Stimulated activated CD8-positive, alpha-beta memory T cell treated with anti-CD3 and anti-CD28 coated beads, Interleukin-7, amount 100 ng/mL, for 1 hour (primary cell): ENCODE results near the gene SBF2.

Experiments
- DNase-seq, 2 donors: peaks; one replicate each; pipeline ENCODE4 v3.0.0-alpha.2; 2020; ENCODE audit warnings: low read depth in 2 of 2

SBF2 gene

GRCh38 chr11:10317776-10318526 lies 23.9 kb upstream of the SBF2 start:
- no peak for DNase-seq

- DNase-seq: no peak
These were observed 23.2 kb upstream of the SBF2 start for GRCh38 chr11:10317151-10317755.

GRCh38 chr11:10315083-10315482 lies 21.1 kb upstream of the SBF2 start:
- no peak for DNase-seq

DNA sequence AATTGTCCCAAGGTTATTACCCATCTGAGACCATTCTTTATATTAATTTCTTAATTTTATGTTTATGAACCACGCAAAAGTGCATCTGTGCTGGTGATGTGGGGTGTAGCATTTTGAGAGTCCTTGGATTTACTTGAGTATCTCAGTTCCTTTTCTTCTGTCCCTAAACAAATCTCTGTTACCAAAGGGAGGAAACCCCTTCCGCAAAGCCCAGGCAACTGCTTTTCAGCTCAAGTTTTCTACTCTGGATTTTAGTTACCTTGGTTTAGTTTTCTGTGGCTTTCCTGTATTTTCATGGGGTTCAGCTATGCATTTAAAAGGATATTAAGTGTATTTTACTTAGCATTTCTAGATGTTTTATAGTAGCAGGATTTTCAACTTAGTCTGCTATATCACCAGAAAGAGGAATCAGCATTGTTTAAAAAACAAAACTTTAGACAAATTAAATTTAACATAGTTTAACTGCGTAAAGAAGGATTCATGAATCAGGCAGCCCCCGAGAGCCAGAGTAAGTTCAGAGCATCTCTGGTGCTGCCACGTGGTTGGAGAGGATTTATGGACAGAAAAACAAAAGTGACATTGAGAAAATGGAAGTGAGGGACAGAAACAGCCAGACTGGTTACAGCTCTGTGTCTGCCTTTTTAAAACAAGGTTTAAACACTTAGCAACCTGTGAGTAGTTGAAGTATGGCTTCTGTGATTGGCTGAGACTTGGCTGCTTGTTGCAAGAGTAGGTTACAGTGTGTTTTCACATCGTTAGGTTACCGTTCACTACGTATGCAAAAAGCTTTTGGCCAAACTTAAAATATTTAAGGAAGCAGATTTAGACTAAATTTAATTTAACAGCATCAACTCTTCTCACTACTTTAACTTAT lies 20.4 kb upstream of the SBF2 start:
- DNase-seq: no peak

- no peak for DNase-seq
These were observed 17.8 kb upstream of the SBF2 start for GRCh38 chr11:10311802-10312201.

DNA sequence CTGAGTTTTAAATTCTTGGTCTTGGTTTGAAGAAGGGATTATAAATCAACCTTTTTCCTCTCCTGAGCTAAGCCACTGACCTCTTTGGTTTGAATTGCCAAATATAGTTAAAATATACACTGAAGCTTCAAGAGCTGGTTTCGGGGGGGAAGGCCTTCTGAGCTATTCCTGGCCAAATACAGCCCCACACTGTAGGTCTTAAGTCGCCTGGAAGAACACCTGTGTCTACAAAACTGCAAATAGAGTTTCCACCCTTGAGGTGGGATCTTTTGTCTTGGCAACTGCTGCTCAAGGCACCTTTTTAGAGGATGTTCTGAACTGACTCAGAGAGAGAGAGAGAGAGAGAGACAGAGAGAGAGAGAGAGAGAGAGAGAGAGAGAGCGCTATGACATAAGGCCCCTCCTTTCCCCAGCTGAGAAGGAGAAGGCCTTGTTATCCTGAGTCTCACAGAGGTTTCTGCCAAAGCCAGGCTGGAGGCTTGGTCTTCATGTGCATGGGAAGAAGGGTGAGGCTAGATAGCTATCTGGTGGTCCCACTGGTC lies 16.4 kb upstream of the SBF2 start:
- no peak for DNase-seq

DNA sequence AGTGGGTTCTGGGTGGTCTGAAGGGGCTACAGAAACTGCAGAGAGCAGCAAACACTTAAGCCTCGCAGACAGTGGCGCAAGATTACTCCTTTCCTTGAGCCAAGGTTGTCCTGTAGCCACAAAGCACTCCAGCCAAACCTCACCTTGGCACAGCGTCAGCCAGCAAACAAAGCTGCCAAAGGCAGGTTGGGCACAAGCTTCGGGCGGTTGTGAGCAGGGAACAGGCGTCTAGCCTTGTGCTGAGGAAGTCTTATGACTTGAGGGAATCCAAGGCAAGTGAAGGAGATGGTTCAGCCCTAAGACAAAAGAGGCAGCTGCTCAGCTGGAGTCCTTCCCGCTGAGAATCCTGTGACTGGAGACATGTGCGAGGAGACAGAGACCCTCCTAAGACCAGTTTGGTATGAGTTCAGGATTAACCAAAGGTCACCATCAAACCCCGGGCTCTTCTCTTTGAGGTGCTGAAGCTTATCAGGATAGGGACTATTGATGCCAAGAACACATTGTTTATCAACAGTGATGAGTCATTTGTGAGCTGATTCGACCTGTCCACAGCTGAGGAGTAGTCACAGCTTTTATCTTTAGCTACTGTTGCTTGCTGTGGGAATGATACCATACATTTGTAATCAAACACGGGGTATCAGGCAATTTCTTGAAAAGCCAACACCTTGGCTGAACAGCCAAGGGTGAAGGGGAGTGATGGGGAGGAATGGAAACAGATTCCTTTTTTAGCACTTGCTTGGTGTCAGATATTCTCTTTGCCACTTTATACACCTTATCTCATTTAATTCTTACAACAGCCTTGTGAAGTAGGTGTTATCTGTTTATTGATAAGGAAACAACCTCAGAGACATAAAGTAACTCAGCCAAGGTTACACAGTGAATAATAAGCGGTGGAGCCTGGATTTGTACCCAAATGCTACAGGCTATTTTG lies 15.4 kb upstream of the SBF2 start:
- no peak for DNase-seq

- no peak for DNase-seq
These were observed 14.4 kb upstream of the SBF2 start for GRCh38 chr11:10308201-10308954.

DNA sequence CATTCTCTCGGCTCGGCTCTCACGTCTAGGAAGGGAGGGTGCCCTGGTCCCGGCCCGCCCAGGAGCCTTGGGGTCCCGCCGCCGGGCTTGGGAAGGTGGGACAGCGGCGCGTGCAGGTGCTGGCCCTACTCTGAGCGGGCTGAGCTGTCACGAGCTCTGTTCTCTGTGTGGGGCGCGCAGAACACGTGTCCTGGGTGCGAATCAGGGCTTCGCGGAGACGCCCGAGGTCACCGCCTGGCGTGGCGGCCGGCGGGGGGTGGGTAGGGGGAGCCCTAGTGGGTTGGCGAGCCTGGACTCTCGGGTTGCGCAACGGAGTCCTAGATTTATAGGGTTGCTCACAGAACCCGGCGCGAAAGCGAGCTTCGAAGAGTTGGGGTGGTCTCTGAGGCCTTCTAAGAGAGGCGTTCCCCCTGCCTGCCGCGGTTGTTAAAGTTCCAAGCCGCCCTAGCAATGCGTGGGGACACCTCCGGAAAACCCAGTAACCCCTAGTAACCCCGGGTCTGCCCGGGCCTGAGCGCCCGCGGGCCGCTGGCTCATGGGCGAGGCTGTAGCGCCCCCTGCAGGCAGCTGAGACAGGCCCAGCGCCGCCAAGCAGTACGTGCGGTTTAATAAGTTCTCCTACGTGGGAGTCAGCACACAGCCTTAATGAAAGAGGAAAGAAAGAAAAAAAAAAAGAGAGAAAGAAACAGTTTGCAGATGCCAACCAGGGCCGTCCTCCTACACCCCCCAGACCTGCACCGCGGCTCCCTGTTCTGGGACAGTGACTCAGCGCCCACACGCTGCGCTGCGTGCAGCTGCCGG lies 13.6 kb upstream of the SBF2 start:
- peak; percentile 61 to 76 for DNase-seq

GRCh38 chr11:10307022-10307399 lies 13.0 kb upstream of the SBF2 start:
- DNase-seq: no peak

GRCh38 chr11:10305964-10306918 lies 12.2 kb upstream of the SBF2 start:
- no peak for DNase-seq

DNA sequence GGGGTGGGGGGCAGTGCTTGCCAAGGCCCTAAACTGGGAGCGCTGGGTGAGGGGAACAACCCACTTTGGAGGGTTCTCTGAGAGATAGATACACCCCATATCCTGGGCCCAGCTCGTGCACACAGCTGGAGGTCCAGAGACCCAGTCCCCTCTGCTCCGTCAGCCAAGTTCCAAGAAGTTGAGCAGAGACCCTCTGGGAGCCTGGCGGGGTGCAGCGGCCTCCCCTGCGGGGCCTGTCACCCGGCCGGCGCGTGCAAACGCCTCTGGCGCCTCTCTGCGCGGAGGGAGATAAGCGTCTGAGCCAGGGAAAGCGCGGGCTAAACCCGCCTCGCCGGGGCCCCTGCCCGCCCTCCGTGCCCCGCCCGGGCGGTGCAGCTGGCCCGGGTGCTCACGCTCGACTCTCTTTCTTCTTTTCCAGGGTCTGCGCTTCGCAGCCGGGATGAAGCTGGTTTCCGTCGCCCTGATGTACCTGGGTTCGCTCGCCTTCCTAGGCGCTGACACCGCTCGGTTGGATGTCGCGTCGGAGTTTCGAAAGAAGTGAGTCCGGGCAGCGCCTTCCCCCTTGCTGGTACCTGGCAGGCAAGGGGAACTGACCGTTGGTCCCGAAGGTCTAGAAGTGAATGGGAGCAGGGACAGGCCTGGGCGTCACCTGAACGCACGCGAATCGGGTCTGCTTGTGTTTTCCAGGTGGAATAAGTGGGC lies 11.4 kb upstream of the SBF2 start:
- DNase-seq: no peak

DNA sequence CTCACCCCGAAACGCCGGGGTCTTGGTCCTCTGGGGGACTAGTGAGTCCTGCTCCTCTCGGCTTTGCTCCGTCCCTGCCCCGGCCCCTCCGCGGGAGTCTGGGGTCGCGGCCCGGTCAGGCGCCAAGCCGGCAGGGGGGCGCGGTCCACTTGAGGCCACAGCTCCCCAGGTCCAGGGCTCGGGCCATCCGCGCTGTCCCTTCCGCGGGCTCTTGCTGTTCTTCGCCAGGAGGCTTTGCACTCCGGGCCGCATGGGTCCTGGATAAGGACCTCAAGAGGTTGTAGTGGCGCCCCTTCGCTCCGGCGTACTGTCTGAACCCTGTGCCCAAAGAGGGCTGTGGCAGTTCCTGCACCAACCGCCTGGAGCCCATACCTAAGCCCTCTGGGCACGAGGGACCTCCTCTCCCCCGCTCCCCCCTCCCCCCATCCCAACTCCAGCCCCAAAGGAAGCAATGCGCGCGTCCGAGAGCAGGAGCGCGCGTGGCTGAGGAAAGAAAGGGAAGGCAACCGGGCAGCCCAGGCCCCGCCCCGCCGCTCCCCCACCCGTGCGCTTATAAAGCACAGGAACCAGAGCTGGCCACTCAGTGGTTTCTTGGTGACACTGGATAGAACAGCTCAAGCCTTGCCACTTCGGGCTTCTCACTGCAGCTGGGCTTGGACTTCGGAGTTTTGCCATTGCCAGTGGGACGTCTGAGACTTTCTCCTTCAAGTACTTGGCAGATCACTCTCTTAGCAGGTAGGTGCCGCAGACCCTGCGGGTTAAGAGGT lies 10.7 kb upstream of the SBF2 start, which contains the start of gene ADM:
Gene ADM (plus strand): TSS at position 579 of the 767 bp plus-strand sequence. CDS start 628 bp downstream, outside the sequence.
- no peak for DNase-seq

DNA sequence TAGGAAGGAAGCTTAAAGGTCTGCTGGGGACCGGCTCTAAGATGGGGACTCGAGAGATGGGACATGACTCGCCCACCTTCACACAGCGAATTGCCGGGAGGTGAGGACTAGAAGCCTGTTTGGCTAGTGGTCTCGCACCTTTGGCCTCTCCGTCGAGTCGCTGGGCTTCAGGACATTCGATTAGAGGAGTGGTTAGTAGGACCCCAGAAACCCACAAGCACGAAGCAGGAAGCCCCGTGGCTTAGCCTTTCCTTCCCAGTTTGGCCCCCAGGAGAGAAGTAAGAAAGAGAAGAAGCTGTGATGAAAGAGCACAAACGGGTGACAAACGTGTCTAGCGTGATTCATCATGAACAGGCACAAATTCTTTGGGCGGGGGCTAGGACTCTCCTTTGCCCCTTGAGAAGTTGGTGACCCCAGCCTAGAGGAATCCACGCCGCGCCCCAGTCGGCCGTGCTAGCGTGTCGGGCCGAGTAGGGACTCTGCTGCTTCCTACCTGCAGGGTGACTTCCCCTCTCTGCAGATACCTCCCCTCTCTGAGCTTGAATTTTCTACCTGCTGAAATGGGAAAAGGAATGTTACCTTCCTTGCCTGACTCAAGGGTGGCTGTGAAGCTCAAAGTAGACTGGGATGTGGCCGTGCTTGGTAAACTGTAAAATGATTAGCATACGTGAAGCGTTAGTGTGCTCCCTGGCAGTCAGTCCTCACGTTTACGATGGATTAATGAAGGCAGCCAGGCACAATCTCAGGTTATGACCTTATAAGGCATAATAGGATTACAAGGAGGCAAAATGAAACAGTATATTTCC lies 9.7 kb upstream of the SBF2 start:
- DNase-seq: no peak

GRCh38 chr11:10302744-10303557 lies 8.9 kb upstream of the SBF2 start:
- DNase-seq: no peak
